DND-41 (cell line): ENCODE measurements around the gene PLXNA4.

Experiments used
- EZH2 ChIP-seq: IDR thresholded peaks from 3 replicates; pipeline ENCODE4 v1.6.1; 2012; ENCODE audit warnings: borderline replicate concordance, low read depth, mild to moderate bottlenecking, moderate library complexity, low read length, inconsistent platforms; ENCODE audit not compliant: severe bottlenecking
- TF ChIP-seq, protein P1 (sequence below): IDR thresholded peaks from 2 replicates; pipeline ENCODE4 v1.5.1; 2012; ENCODE audit warnings: borderline replicate concordance, low read length, moderate library complexity, mild to moderate bottlenecking; ENCODE audit not compliant: poor library complexity, severe bottlenecking; ENCODE audit errors: extremely low read depth

GRCh38 chr7:132503415-132503814, 72.9 kb downstream of the PLXNA4 start:
- TF ChIP-seq, protein P1, sequence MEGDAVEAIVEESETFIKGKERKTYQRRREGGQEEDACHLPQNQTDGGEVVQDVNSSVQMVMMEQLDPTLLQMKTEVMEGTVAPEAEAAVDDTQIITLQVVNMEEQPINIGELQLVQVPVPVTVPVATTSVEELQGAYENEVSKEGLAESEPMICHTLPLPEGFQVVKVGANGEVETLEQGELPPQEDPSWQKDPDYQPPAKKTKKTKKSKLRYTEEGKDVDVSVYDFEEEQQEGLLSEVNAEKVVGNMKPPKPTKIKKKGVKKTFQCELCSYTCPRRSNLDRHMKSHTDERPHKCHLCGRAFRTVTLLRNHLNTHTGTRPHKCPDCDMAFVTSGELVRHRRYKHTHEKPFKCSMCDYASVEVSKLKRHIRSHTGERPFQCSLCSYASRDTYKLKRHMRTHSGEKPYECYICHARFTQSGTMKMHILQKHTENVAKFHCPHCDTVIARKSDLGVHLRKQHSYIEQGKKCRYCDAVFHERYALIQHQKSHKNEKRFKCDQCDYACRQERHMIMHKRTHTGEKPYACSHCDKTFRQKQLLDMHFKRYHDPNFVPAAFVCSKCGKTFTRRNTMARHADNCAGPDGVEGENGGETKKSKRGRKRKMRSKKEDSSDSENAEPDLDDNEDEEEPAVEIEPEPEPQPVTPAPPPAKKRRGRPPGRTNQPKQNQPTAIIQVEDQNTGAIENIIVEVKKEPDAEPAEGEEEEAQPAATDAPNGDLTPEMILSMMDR = peak; percentile 14
- TF ChIP-seq EZH2 = no peak
